HTR-8/SVneo (cell line): Measurements from ENCODE around the gene WDR88.
"Not testable (repeated sequence)": the region's sequence is repeated elsewhere in the genome, so short reads cannot be mapped to it uniquely, and the experiment has no call there.

Source experiments
- DNase-seq: peaks from one replicate; pipeline ENCODE4 v3.0.0; 2011; ENCODE audit warnings: low spot score, mixed read lengths; ENCODE audit not compliant: insufficient read length
- FAIRE-seq: peaks from 2 replicates; lab custom pipeline; 2011; peaks lifted over from hg19 to GRCh38; lab: Jason Lieb, UNC

WDR88 gene

DNA sequence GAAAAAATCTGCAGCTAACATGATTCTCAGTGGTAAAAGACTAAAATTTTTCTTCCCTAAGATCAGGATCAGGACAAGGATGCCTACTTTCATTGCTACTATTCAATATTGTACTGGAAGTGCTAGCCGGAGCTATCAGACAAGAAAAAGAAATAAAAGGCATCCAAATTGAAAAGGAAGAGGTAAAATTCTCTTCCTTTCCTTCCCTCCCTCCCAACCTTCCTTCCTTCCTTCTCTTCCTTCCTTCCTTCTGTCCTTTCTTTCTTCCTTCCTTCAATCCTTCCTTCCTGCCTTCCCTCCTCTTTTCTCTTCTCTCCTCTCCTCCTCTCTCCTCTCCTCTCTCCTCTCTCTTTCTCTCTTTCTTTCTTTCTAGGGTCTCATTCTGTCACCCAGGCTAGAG, 35.5 kb downstream of the WDR88 start:
- FAIRE-seq, result no peak
- no peak for DNase-seq

GRCh38 chr19:33168528-33168927, 36.6 kb downstream of the WDR88 start:
- FAIRE-seq, result no peak
- DNase-seq, result no peak

GRCh38 chr19:33171222-33171795, 39.4 kb downstream of the WDR88 start:
- no peak for FAIRE-seq
- DNase-seq, result no peak

GRCh38 chr19:33171916-33172359, 40.0 kb downstream of the WDR88 start:
- FAIRE-seq (peak; percentile 65), DNase-seq (no peak)

- DNase-seq, result no peak
- FAIRE-seq, result no peak
These were observed 42.3 kb downstream of the WDR88 start for GRCh38 chr19:33174186-33174585.

DNA sequence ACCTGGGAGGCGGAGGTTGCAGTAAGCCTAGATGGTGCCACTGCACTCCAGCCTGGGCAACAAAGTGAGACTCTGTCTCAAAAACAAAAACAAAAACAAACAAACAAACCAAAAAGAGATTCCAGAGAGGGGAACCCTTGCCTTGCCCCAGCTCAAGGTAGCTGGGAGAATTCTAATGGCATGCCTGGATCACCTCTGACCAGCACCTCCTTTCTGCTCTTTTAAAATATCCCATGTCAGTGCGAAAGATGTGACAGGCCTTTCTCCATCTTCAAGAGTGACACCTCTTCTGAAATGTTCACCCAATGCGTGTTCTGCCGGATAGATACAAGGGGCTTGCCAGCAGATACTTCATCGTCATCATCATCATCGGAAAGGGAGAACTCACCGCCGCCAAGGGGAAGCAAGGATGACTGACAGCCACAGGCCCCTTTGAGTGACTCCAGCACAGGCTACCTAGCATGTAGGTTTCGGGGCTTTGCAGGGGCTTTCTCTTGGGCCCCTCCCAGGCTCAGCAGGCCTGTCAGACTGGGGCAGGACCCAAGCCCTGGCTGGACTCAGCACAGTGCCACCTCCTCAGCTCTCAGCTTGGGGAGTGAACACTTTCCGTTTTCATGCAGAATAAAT, 43.4 kb downstream of the WDR88 start:
- FAIRE-seq, result no peak
- no peak for DNase-seq

GRCh38 chr19:33175886-33176669, 44.2 kb downstream of the WDR88 start:
- FAIRE-seq (no peak), DNase-seq (peak; percentile 26)

- DNase-seq (peak; percentile 96), FAIRE-seq (peak; percentile 96)
These were observed 44.9 kb downstream of the WDR88 start for GRCh38 chr19:33176670-33177416.

DNA sequence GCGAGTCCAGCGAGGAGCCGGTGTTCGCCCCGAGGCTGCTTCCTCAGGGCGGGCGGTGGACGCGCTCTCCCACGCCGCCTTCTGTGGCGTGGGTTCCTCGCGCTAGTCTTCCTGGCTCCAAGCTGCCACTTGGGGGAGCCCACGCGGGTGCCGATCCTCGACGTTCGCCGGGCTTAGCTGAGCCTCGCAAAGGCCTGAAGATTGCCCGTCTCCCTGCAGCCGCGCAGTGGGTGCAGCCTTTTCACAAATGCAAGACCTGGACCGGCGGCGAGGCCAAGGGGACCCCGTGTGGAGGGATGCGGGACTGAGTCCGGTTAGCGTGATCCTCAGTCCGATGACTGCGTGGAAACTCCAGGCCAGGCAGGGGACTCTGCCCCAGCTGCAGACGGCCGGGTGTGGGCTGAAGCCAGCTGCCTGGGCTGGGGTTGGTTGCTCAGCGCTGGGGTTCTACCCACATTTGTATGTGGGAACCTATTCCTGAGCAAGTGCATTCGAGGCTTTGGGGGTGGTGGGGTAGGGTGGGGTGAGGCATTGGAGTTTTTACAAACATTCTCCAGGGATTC, 45.6 kb downstream of the WDR88 start:
- no peak for FAIRE-seq
- peak; percentile 45 for DNase-seq

GRCh38 chr19:33186431-33187182, 54.7 kb downstream of the WDR88 start:
- no peak for FAIRE-seq

GRCh38 chr19:33187183-33187540, 55.2 kb downstream of the WDR88 start:
- FAIRE-seq (no peak), DNase-seq (no peak)

More at GRCh38 chr19:33186431-33187182, 54.7 kb downstream of the WDR88 start:
- no peak for DNase-seq

DNA sequence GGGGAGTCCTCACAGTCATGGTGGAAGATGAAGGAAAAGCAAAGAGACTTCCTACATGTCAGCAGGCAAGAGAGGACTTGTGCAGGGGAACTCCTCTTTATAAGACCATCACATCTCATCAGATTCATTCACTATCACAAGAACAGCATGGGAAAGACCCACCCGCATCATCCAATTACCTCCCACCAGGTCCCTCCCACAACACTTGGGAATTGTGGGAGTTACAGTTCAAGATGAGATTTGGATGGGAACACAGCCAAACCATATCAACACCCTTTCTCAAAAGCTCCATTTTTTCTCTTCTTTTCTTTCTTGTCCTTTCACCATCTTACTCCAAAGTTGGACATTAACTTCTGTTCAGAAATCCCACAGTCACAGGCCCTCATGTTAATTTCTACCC, 57.5 kb downstream of the WDR88 start:
- DNase-seq (no peak), FAIRE-seq (no peak)

- FAIRE-seq, DNase-seq: not testable (repeated sequence)
These were observed 59.2 kb downstream of the WDR88 start for GRCh38 chr19:33191092-33191491.

- no peak for DNase-seq
- no peak for FAIRE-seq
These were observed 59.6 kb downstream of the WDR88 start for GRCh38 chr19:33191501-33191900.

DNA sequence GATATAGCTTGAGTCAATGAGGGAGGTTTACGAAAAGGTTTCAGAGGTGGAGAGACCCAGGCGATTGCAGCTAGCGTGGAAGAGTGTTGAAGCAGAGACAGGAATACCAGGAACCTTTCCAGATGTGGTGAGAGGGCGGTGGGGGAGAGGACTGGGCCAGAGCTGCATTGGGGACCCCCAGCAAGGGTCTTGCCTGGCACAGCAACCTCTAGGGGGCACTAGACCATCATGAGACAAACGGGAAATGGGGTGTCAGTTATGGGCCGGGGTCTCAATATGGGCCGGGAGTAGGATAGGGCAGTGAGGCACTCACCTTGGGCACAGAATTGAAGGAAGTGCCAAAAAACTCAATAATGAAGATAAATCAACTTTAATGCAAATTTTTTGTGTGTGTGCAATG, 60.1 kb downstream of the WDR88 start:
- DNase-seq (no peak), FAIRE-seq (no peak)

DNA sequence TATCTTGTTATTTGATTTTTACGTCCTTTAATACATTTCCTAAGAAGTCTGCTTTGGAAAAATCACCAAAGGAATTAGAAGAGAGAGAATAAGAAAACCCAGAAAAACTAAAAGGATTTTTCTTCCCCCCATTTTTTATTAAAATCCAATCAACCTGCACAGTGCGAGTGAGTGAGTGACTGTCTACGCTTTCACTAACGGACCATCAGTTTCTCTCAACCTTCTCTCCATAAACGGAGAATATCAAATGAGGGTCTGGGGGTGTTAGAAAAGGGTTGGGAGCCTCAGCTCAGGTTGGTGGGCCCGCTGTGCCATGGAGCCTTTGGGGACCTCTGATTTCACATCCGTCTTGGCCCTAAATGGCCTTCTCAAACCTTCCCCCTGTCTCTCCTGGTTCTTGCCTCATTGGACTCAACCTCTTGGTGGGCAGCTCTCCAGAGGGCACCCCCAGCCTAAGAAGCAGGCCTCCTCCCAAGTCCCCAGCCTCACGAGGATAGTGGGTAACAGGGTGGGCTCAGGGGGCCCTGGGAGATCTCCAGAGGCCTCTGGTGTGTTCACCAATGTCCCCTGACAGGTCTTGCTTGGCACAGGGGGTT, 61.5 kb downstream of the WDR88 start:
- FAIRE-seq (no peak), DNase-seq (no peak)

DNA sequence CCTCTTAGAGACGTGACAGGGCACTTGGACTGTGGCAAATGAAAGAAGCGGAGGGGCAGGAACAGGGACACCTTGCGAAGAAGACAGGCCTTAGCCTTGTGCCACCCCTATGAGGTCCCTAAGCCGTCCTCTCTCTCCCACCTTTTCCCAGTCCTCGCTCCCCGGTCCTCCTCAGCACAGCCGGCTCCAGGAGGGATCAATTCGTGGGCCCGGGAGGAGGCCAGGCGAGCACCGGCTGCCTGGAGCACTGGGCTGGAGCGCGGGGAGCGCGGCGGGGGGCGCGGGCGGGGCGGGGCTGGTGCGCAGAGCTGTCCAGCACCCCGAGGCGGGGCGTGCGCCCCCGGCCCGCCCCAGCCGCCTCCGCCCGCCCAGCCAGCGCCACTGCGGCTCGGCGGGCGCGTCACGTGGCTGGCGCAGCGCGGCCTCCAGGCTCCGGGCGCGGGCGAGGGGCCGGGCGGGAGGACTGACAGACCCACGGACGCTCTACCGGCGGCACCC, 62.0 kb downstream of the WDR88 start, which contains the start of gene LRP3:
TSS of gene LRP3 (plus strand) at position 466 of the 498 bp plus-strand sequence. CDS start 456 bp downstream, outside the sequence.
- FAIRE-seq, result no peak
- peak; percentile 24 for DNase-seq

DNA sequence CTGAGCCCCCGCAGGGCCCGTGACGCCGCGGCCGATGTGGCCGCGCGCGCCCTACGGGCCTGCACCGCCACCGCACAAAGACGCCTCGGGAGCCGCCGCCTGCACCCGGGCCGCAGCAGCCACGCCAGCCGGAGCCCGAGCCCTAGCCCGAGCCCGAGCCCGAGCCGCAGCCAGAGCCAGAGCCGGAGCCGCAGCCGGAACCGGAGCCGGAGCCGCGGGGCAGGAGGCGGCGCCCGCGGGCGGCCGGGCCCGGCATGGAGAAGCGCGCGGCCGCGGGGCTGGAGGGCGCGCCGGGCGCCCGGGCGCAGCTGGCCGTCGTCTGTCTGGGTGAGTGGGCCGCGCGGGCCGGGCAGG, 62.6 kb downstream of the WDR88 start:
- FAIRE-seq (no peak), DNase-seq (no peak)
